Loucy (cell line): ENCODE measurements around the gene ADCY6.

ENCODE experiments used
- CTCF ChIP-seq: fragments of 200-600 bp; sonication (generic); conservative IDR thresholded peaks from 2 replicates; pipeline ENCODE4 v1.5.1; 2014; ENCODE audit warnings: mild to moderate bottlenecking, antibody characterized with exemption, low read length
- EZH2phosphoT487 ChIP-seq: fragments of 200-600 bp; IDR thresholded peaks from 2 replicates; pipeline ENCODE4 v1.6.1; 2018; ENCODE audit warnings: antibody characterized with exemption, mild to moderate bottlenecking, moderate library complexity, borderline replicate concordance

- no peak for TF ChIP-seq CTCF
- TF ChIP-seq EZH2phosphoT487: no peak
Measured at GRCh38 chr12:48838048-48838447, 49.2 kb upstream of the ADCY6 start.
